ENCODE data around the gene CDC27.

- no peak for TF ChIP-seq POLR2A (IDR thresholded peaks at IDR 0.05)
- TF ChIP-seq, protein P1, sequence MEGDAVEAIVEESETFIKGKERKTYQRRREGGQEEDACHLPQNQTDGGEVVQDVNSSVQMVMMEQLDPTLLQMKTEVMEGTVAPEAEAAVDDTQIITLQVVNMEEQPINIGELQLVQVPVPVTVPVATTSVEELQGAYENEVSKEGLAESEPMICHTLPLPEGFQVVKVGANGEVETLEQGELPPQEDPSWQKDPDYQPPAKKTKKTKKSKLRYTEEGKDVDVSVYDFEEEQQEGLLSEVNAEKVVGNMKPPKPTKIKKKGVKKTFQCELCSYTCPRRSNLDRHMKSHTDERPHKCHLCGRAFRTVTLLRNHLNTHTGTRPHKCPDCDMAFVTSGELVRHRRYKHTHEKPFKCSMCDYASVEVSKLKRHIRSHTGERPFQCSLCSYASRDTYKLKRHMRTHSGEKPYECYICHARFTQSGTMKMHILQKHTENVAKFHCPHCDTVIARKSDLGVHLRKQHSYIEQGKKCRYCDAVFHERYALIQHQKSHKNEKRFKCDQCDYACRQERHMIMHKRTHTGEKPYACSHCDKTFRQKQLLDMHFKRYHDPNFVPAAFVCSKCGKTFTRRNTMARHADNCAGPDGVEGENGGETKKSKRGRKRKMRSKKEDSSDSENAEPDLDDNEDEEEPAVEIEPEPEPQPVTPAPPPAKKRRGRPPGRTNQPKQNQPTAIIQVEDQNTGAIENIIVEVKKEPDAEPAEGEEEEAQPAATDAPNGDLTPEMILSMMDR (IDR thresholded peaks at IDR 0.05): no peak
Measured at GRCh38 chr17:47176389-47176826, 12.7 kb downstream of the CDC27 start.

All from right lobe of liver (tissue), 4 donors.